GM18508 (cell line): ENCODE results near the gene IGSF22.

Source experiments
- ATAC-seq: cut with Tn5 transposase; IDR thresholded peaks from one replicate; pipeline ENCODE4 v1.9.1; 2021; ENCODE audit warnings: moderate number of reproducible peaks; ENCODE audit not compliant: insufficient read depth, unreplicated experiment

IGSF22 gene

DNA sequence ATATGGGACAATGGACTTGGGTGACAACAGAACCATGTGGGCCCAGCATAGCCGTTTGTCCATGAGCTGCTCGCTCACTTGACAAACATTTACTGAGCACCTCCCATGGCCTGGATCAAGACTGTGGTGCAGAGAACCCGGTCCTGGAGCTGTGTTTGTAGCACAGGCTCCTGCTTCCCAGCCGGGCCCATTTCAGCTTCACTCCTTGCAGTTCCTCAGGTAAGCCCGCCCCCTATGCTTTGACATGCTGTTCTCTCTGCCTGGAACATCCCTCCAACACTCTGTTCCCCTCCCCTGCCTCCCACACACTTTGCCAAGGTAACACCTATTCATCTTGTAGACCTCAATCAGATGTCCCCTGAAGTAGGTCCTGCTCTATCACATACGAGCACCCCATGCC, 19.3 kb upstream of the IGSF22 start:
- no peak for ATAC-seq

GRCh38 chr11:18743900-18744514, 18.0 kb upstream of the IGSF22 start:
- no peak for ATAC-seq

- ATAC-seq = no peak
Measured at GRCh38 chr11:18743365-18743764, 17.4 kb upstream of the IGSF22 start.

DNA sequence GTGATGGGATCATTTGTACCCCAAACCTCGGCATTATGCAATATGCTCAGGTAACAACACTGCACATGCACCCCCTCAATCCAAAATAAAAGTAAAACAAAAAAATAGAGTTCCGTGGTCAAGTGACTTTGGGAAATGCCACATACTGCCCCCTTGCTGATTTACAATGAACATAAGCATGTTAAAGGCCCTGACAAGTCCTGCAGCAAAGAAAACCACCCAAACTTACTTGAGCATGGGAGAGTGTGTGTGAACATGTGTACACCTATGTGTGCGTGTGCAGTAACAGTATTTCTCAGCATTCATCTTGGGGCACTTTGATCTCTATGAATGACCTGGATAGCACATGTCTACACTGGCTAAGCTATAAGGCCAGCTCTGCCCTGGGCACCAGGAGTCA, 15.8 kb upstream of the IGSF22 start:
- ATAC-seq = no peak

DNA sequence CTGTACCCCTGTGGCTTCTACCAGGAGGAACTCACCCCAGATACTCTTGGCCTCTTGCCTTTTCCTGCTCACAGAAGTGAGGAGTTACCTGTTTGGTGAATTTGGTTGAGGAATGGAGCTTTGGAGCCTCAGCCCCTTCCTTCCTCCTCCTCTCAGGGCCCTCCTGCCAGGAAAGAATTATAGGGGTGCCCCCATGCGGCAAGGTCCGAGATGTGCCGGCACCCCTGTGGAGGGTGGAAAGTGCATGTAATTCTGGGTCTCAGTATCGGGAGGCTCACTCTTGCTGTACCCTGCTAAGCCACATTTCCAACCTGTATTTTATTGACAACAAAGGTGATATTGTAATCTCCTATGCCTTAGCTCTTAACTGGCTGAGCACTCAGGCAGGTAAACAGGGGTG, 13.7 kb upstream of the IGSF22 start:
- ATAC-seq = no peak

DNA sequence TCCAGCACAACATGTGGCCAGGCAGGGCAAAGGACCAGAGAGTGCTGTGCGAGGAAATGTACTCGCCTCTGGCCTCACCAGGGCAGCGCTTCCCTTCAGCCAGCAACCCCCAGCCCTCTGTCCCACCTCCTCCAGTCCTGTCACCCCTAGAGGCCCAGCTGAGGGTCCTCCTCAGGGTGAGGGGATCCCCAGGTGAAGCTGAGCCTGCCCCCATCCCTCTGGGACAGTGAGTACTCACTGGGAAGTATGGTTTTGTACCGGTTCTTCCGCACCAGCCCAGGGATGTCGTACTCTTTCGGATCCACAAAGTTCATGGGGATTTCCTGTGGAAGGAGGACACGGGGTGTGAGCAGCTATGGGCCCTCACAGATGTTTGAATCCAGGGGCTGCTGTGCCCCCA, 11.7 kb upstream of the IGSF22 start:
- ATAC-seq = no peak

DNA sequence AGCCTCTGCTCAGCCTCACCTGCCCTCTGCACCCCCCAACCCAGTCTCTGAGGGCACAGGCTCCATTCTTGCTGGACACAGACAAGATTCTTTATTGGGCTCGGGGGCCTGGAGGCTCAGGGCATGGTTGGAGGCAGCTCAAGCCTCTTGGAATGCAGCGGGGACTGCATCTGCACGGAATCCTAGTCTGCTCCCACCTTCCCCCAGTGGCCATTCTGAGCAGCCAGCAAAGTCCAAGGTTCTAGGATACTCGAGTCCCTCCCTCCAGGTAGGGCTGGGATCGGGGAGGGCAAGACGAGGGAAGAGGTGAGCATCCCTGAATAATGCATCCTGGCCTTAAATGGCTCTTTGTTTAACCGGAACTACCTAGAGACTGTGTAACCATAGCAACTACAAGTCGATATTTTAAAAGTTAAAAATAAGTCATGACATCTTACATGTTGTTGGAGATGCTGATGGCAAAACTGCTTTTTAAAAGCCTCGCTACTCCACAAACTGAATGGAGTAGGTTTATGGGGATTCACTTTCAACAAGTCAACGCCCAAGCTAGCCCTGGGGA, 10.7 kb upstream of the IGSF22 start:
- no peak for ATAC-seq

- no peak for ATAC-seq
Measured at GRCh38 chr11:18733202-18733601, 7.2 kb upstream of the IGSF22 start.

- ATAC-seq = peak; percentile 45
Measured at GRCh38 chr11:18731949-18732821, 6.2 kb upstream of the IGSF22 start.

- no peak for ATAC-seq
Measured at GRCh38 chr11:18731441-18731840, 5.5 kb upstream of the IGSF22 start.

GRCh38 chr11:18730020-18730419, 4.0 kb upstream of the IGSF22 start:
- no peak for ATAC-seq

DNA sequence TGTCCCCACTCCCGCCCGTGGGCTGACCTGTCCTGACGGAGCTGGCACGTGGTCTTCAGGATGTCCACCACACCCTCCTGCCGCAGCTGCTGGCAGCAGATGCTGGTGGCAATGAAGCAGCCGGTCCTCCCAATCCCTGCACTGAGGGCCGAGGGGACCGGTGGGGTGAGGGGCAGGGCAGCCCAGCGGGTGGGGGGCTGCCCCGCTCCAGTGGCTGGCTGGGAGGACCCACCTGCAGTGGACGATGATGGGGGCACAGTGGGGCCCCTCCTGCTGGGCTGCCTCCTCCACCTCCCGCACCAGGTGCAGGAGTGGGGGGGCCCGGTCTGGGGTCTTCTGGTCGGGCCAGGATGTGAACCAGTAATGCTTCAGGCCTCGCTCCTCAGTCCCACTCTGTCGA, 3.4 kb upstream of the IGSF22 start:
- no peak for ATAC-seq

DNA sequence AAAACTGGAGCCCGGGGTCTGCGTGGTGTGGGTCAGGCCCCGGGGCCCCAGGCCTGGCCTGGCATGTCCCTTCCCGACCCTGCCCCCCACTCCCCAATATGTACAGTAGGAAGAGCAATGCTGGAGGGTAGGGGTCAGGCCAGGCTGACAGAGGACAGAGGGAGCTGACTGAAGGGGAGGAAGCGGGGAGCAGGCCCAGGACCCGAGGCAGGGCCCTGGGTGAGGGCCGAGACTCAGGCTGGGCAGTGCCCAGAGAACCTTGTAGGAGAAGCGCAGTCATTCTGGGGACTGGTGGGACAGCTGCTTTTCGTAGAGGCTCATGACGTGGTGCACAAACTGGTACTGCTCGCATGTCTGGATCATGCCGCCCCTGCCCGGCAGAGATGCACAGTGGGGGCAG, 2.7 kb upstream of the IGSF22 start:
- no peak for ATAC-seq

GRCh38 chr11:18727479-18728236, 1.7 kb upstream of the IGSF22 start:
- no peak for ATAC-seq

DNA sequence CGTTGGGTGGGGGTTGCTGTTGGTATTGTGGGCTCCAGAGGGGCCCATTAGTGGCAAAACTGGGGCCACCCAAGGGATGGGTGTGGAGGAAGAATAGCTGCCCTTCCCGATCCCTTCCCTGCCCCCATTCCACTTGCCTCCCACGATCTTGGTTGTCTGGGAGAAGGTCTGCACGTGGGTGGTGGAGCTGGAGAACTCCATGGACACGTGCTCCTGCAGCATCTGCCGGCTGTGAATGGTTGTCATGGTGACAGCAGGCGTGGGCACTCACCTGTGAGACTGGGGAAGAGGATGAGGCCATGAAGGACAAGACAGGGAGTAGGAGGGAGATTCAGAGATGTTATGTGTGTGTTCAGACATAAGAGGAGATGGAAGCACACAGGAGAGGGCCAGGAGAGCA, 2.0 kb downstream of the IGSF22 start:
- no peak for ATAC-seq

DNA sequence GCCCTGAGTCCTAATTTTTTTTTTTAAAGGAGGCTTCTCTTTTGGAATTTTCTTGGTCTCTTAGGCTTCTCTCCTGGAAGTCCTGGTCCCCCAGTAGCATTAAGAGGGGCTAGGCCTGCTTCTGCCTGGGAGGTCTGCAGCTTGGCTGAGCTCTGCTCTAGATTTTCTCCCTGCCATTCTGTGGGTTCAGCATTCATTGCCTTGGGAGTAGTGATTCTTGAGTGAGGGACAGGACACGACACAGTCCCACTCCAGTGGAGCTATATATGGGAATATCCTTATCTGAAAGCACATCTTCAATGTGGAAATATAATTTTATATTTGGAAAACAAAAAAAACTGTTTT, 3.7 kb downstream of the IGSF22 start:
- ATAC-seq = no peak

DNA sequence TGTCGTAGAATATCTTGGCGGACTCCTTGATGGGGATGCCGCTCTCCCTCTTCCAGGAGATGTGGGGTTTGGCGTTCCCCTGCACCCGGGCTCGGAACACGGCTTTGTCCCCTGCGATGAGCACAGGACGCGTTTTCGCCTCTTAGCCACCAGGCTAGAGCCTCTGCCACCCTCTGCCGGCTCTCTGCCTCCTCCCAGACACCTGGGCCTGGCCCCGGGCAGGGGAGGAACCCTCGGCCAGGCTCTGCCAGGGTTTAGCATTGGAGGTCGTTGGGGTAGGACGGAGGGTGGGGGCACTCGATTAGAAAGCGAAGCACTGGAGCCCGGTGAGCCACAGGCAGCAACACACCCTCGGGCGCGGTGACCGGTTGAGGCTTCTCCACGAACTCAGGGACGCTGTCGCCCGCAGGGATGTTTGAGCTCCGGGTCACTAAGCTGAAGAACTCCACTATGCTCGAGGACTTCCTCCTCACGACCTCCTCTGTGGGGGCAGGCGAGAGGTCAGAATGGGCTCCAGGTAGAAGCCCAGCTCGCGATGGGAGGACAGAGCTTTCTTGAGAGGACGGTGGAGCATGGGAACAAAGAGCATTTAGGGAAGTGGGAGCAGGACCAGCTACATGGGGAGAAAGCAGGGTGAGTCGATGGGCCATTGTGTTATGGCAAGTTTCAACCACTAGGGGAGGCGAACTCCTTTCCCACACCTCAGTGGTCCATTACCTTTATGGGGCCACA, 4.3 kb downstream of the IGSF22 start:
- ATAC-seq = peak; percentile 52

DNA sequence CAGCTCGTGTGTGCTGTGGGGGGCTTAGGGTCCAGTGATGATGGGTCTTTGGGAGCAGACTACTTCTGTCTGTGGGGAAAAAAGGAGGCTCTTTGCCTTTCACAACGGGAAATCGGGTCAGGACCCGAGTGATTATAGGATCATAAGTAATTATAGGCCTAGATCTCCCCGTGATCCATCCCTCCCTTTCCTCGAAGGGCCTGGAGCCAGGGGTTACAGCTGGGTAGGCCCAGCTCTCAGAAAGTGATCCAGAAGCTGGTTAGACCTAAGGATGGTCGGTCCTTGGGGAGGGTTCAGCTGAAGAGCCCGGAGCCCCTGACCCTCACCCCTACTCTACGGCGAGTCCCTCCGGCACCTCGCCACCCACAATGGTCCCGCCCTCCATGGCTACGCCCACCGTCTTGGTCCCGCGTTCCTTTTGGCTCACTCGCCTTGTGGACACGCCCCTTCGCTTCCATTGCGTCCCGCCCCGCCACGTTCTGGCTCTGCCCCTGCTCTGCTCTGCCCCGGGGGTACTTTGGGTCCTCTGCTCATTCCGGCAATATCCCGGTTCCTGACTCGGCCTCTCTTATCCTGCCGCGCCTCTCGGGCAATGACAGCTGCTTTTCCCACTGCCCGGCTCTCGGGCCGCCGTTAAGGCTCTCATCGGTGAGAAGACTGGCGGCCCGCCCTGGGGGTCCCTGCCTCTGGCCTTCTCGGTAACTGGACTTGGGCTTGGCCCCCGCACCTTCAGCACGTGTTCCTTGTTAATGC, 5.0 kb downstream of the IGSF22 start:
- peak; percentile 41 for ATAC-seq

- ATAC-seq = no peak
Measured at GRCh38 chr11:18720091-18720807, 5.7 kb downstream of the IGSF22 start.
